ENCODE data around the gene NOL9. TPM values are rescaled to one million over a fixed set of nuclear protein-coding genes. Genes with fewer than 3 reads are reported as not detected.

NOL9 gene
- total and polyA plus RNA-seq, 4 donors, result 3.4 to 29.4 (median 16.7) TPM

GRCh38 chr1:6474815-6475282, 79.5 kb downstream of the NOL9 start:
- 91 to 94% methylated on average over 13 of the region's 13 CpGs for WGBS, 2 donors
- Histone ChIP-seq H3K27ac (ENCODE audit: low read depth in 1 of 2, low read length in 1 of 2) (no peak overlapping the region), H3K36me3 (ENCODE audit: control insufficient read depth in 4 of 4, insufficient read depth in 4 of 4, low read length in 4 of 4) (peaks cover 0 to 12% (median 6%) of the 10 kb centered on the region in 4 donors), H3K4me3 (no peak overlapping the region), H3K9me3 (ENCODE audit: control insufficient read depth in 4 of 4, insufficient read depth in 3 of 4, low read length in 3 of 4) (peaks cover 0 to 2% (median 0%) of the 10 kb centered on the region in 4 donors), H3K9ac (ENCODE audit: insufficient read depth in 1 of 2, low read length in 2 of 2) (no peak overlapping the region), H3K27me3 (ENCODE audit: control insufficient read depth in 3 of 3, insufficient read depth in 3 of 3, low read length in 2 of 3) (no peaks in the 10 kb centered on the region), H3K4me1 (ENCODE audit: control insufficient read depth in 5 of 5, insufficient read depth in 5 of 5, low read length in 5 of 5) (peaks cover 0 to 4% (median 0%) of the 10 kb centered on the region in 5 donors)
- DNase-seq (no peak), ATAC-seq (ENCODE audit: insufficient read depth, low FRiP score) (no peak)
- TF ChIP-seq CTCF (IDR thresholded peaks at IDR 0.05; ENCODE audit: control extremely low read depth, extremely low read depth), result no peak

GRCh38 chr1:6473974-6474814, 80.1 kb downstream of the NOL9 start:
- Histone ChIP-seq H3K4me3 (no peak overlapping the region), H3K27ac (ENCODE audit: low read depth in 1 of 2, low read length in 1 of 2) (no peak overlapping the region), H3K9ac (ENCODE audit: insufficient read depth in 1 of 2, low read length in 2 of 2) (no peak overlapping the region), H3K36me3 (ENCODE audit: control insufficient read depth in 4 of 4, insufficient read depth in 4 of 4, low read length in 4 of 4) (peaks cover 0 to 17% (median 7%) of the 10 kb centered on the region in 4 donors), H3K9me3 (ENCODE audit: control insufficient read depth in 4 of 4, insufficient read depth in 3 of 4, low read length in 3 of 4) (peaks cover 0 to 2% (median 0%) of the 10 kb centered on the region in 4 donors), H3K4me1 (ENCODE audit: control insufficient read depth in 5 of 5, insufficient read depth in 5 of 5, low read length in 5 of 5) (peaks cover 0 to 4% (median 0%) of the 10 kb centered on the region in 5 donors), H3K27me3 (ENCODE audit: control insufficient read depth in 3 of 3, insufficient read depth in 3 of 3, low read length in 2 of 3) (no peaks in the 10 kb centered on the region)
- ATAC-seq (ENCODE audit: insufficient read depth, low FRiP score), result no peak
- 89 to 92% methylated on average over 33 of the region's 33 CpGs for WGBS, 2 donors
- TF ChIP-seq CTCF (IDR thresholded peaks at IDR 0.05; ENCODE audit: control extremely low read depth, extremely low read depth), result no peak
- DNase-seq, result no peak

- no peaks in the 10 kb centered on the region for H3K27me3 ChIP-seq (ENCODE audit: control insufficient read depth in 3 of 3, insufficient read depth in 3 of 3, low read length in 2 of 3)
- 96 to 100% methylated on average over 18 of the region's 18 CpGs for WGBS, 2 donors
- H3K27ac ChIP-seq (ENCODE audit: low read depth in 1 of 2, low read length in 1 of 2), result no peak overlapping the region
- no peak overlapping the region for H3K9ac ChIP-seq (ENCODE audit: insufficient read depth in 1 of 2, low read length in 2 of 2)
- peaks cover 0 to 4% (median 0%) of the 10 kb centered on the region in 5 donors for H3K4me1 ChIP-seq (ENCODE audit: control insufficient read depth in 5 of 5, insufficient read depth in 5 of 5, low read length in 5 of 5)
- DNase-seq, result no peak
- peaks cover 0 to 2% (median 0%) of the 10 kb centered on the region in 4 donors for H3K9me3 ChIP-seq (ENCODE audit: control insufficient read depth in 4 of 4, insufficient read depth in 3 of 4, low read length in 3 of 4)
- no peak for TF ChIP-seq CTCF (IDR thresholded peaks at IDR 0.05; ENCODE audit: control extremely low read depth, extremely low read depth)
- no peak overlapping the region for H3K4me3 ChIP-seq
- peaks cover 0 to 25% (median 10%) of the 10 kb centered on the region in 4 donors for H3K36me3 ChIP-seq (ENCODE audit: control insufficient read depth in 4 of 4, insufficient read depth in 4 of 4, low read length in 4 of 4)
- no peak for ATAC-seq (ENCODE audit: insufficient read depth, low FRiP score)
Measured at GRCh38 chr1:6473156-6473555, 81.2 kb downstream of the NOL9 start.

All from lung (tissue), 12 donors.